Endothelial cell of umbilical vein (primary cell): ENCODE results near the gene INTS1. TPM values are rescaled to one million over a fixed set of nuclear protein-coding genes. Genes with fewer than 3 reads are reported as not detected.

ENCODE experiments used
- BruUV-seq: library from RNA; stranded (reverse); fragments of 400-500 nt; replicated peaks from 2 replicates; lab custom pipeline; 2021; lab: Mats Ljungman, UMichigan
- CTCF ChIA-PET: fragments of 300-600, 350-600 bp; sonication (Branson Sonifier 250); formaldehyde crosslinking; loops from one replicate; lab custom pipeline; 2021; ENCODE audit warnings: antibody characterized with exemption, inconsistent platforms; lab: Charles Lee
- POLR2A ChIA-PET: fragments of 300-600, 350-600 bp; sonication (Branson Sonifier 250); formaldehyde crosslinking; loops from one replicate; lab custom pipeline; 2021; ENCODE audit warnings: antibody characterized with exemption, inconsistent platforms; lab: Charles Lee
- DNase-seq: peaks from one replicate; pipeline ENCODE4 v3.0.0-alpha.2; 2011; ENCODE audit warnings: low read depth, low spot score
- FAIRE-seq: peaks from 2 replicates; lab custom pipeline; 2011; peaks lifted over from hg19 to GRCh38; lab: Jason Lieb, UNC
- H2AFZ ChIP-seq: 2 replicates; pipeline ENCODE4 v1.6.0; 2012; ENCODE audit warnings: low read depth, low read length, control low read depth, inconsistent platforms
- H3K27ac ChIP-seq: 2 replicates; pipeline ENCODE4 v1.5.1; 2011; ENCODE audit warnings: low read depth, mild to moderate bottlenecking, control low read depth, low read length, moderate library complexity; ENCODE audit not compliant: insufficient read depth
- H3K27me3 ChIP-seq, 2 experiments: 2 replicates each; pipeline versions ENCODE4 v1.6.0 to v1.6.1; 2011; ENCODE audit warnings: low read length in 2 of 2, mixed read lengths in 1 of 2; ENCODE audit not compliant: control insufficient read depth in 2 of 2, insufficient read depth in 2 of 2
- H3K36me3 ChIP-seq, 2 experiments: 2 replicates in 1 of 2; 3 replicates in 1 of 2; pipeline ENCODE4 v1.5.1; 2011; ENCODE audit warnings: low read length in 2 of 2, mild to moderate bottlenecking in 1 of 2, moderate library complexity in 1 of 2; ENCODE audit not compliant: control insufficient read depth in 2 of 2, insufficient read depth in 2 of 2; ENCODE audit errors: extremely low read depth in 1 of 2
- H3K4me1 ChIP-seq: 3 replicates; pipeline ENCODE4 v1.5.1; 2011; ENCODE audit warnings: mild to moderate bottlenecking, low read length; ENCODE audit not compliant: control insufficient read depth, insufficient read depth; ENCODE audit errors: extremely low read depth
- H3K4me2 ChIP-seq: 2 replicates; pipeline ENCODE4 v1.6.1; 2011; ENCODE audit warnings: low read length, control low read depth, mixed read lengths; ENCODE audit not compliant: insufficient read depth
- H3K4me3 ChIP-seq, 3 experiments: fragments of 200-600 bp in 1 of 3; sonication (generic), shearing (Covaris generic) in 1 of 3; replicated peaks in 1 of 3; 2 replicates each; pipeline ENCODE4 v1.5.1; 2011 to 2016; ENCODE audit warnings: control low read depth in 3 of 3, low read length in 3 of 3, mild to moderate bottlenecking in 2 of 3, inconsistent platforms in 1 of 3, low read depth in 1 of 3, moderate library complexity in 1 of 3; ENCODE audit not compliant: insufficient read depth in 1 of 3
- H3K79me2 ChIP-seq: 2 replicates; pipeline ENCODE4 v1.6.0; 2012; ENCODE audit warnings: low read length, inconsistent platforms; ENCODE audit not compliant: control insufficient read depth, insufficient read depth
- H3K9ac ChIP-seq: replicated peaks from 2 replicates; pipeline ENCODE3; 2011; ENCODE audit warnings: low read length, control low read depth; ENCODE audit not compliant: insufficient read depth; ENCODE audit errors: extremely low read depth
- H3K9me1 ChIP-seq: replicated peaks from 3 replicates; pipeline ENCODE4 v1.6.0; 2011; ENCODE audit warnings: mild to moderate bottlenecking, low read length; ENCODE audit not compliant: control insufficient read depth, insufficient read depth; ENCODE audit errors: extremely low read depth
- H3K9me3 ChIP-seq: replicated peaks from 2 replicates; pipeline ENCODE4 v1.5.1; 2012; ENCODE audit warnings: low read length, inconsistent platforms; ENCODE audit not compliant: control insufficient read depth, insufficient read depth
- H4K20me1 ChIP-seq: replicated peaks from 2 replicates; pipeline ENCODE3; 2011; ENCODE audit warnings: mild to moderate bottlenecking, low read length; ENCODE audit not compliant: control insufficient read depth, insufficient read depth; ENCODE audit errors: extremely low read depth
- EZH2 ChIP-seq: IDR thresholded peaks from 2 replicates; pipeline ENCODE4 v1.6.1; 2012; ENCODE audit warnings: borderline replicate concordance, low read depth, mild to moderate bottlenecking, moderate library complexity, low read length, inconsistent platforms; ENCODE audit not compliant: severe bottlenecking
- FOS ChIP-seq: IDR thresholded peaks from 2 replicates; pipeline ENCODE4 v1.6.1; 2011; ENCODE audit warnings: mild to moderate bottlenecking, low read length, moderate library complexity, borderline replicate concordance; ENCODE audit not compliant: insufficient read depth
- GATA2 ChIP-seq: IDR thresholded peaks from 2 replicates; pipeline ENCODE4 v1.7.0; 2011; ENCODE audit warnings: low read depth, mild to moderate bottlenecking, moderate library complexity, mixed read lengths, low read length; ENCODE audit not compliant: insufficient read length, insufficient read depth
- JUN ChIP-seq: IDR thresholded peaks from 2 replicates; pipeline ENCODE4 v1.6.1; 2011; ENCODE audit warnings: borderline replicate concordance, low read depth; ENCODE audit not compliant: insufficient read length, insufficient read depth
- MYC ChIP-seq: IDR thresholded peaks from one replicate; pipeline ENCODE4 v1.6.1; 2011; ENCODE audit warnings: mild to moderate bottlenecking, low read depth, low read length
- POLR2A ChIP-seq: IDR thresholded peaks from 2 replicates; pipeline ENCODE4 v1.6.1; 2012; ENCODE audit warnings: low read depth, mild to moderate bottlenecking, control low read depth, low read length
- POLR2AphosphoS5 ChIP-seq: IDR thresholded peaks from 2 replicates; pipeline ENCODE4 v1.6.1; 2012; ENCODE audit warnings: low read depth, mild to moderate bottlenecking, control low read depth, low read length, moderate library complexity; ENCODE audit not compliant: insufficient read depth
- dilution Hi-C: fragments of 300-500 bp; cut with MboI; formaldehyde crosslinking; loops from one replicate; pipeline ENCODE4 v1.15.0; 2019; ENCODE audit warnings: low sequenced_read_pairs; ENCODE audit not compliant: extremely low pct_ligation_motif_present
- intact Hi-C: fragments of 100-400 bp; cut with micrococcal nuclease; formaldehyde crosslinking; loops from one replicate; pipeline ENCODE4 v1.10.0; 2022
- polyA plus RNA-seq, 4 experiments: library from polyadenylated mRNA; depleted of rRNA in 3 of 4; stranded (reverse) in 3 of 4; unstranded in 1 of 4; fragments of >200 nt; gene quantifications; 2 replicates each; pipeline versions ENCODE4 v1.2.1 to v1.2.3, GENCODE V29; 2011 to 2012; ENCODE audit warnings: missing spikeins in 1 of 4
- total RNA-seq: library from RNA; stranded (reverse); gene quantifications from 2 replicates; pipeline ENCODE4 v1.2.3, GENCODE V29; 2021
- TF ChIP-seq, protein P1 (sequence below): IDR thresholded peaks from 2 replicates; pipeline ENCODE4 v1.6.1; 2011; ENCODE audit not compliant: insufficient read depth, insufficient read length
- TF ChIP-seq, protein P2 (sequence below), 2 donors: IDR thresholded peaks; 1 replicate in 1 of 2; 2 replicates in 1 of 2; pipeline ENCODE4 v1.5.1; 2011; ENCODE audit warnings: low read length in 2 of 2, mild to moderate bottlenecking in 2 of 2, moderate library complexity in 2 of 2, control low read depth in 1 of 2, inconsistent platforms in 1 of 2, low read depth in 1 of 2; ENCODE audit not compliant: insufficient read depth in 1 of 2; ENCODE audit errors: extremely low read depth in 1 of 2

Gene INTS1
- total and polyA plus RNA-seq, 2 donors (not counting 3 experiments of a cell fraction or from before 2014, with no cell fraction given), result 57.8 to 116 TPM

- intact Hi-C loops (loop anchor here (1.0 to 2.0 kb wide), 3 partner anchors 37 to 73 kb away; partner anchors contain the start of gene INTS1), dilution Hi-C loops (no loop called here)
- H3K27me3 ChIP-seq, result no peaks in the 10 kb centered on the region
- peak overlapping the region; percentile 55 for H3K4me2 ChIP-seq
- TF ChIP-seq POLR2AphosphoS5 (no peak), POLR2A (no peak), GATA2 (no peak), JUN (no peak), MYC (no peak), EZH2 (no peak), FOS (no peak)
- TF ChIP-seq, protein P1, sequence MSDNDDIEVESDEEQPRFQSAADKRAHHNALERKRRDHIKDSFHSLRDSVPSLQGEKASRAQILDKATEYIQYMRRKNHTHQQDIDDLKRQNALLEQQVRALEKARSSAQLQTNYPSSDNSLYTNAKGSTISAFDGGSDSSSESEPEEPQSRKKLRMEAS, result no peak
- TF ChIP-seq, protein P2, sequence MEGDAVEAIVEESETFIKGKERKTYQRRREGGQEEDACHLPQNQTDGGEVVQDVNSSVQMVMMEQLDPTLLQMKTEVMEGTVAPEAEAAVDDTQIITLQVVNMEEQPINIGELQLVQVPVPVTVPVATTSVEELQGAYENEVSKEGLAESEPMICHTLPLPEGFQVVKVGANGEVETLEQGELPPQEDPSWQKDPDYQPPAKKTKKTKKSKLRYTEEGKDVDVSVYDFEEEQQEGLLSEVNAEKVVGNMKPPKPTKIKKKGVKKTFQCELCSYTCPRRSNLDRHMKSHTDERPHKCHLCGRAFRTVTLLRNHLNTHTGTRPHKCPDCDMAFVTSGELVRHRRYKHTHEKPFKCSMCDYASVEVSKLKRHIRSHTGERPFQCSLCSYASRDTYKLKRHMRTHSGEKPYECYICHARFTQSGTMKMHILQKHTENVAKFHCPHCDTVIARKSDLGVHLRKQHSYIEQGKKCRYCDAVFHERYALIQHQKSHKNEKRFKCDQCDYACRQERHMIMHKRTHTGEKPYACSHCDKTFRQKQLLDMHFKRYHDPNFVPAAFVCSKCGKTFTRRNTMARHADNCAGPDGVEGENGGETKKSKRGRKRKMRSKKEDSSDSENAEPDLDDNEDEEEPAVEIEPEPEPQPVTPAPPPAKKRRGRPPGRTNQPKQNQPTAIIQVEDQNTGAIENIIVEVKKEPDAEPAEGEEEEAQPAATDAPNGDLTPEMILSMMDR (IDR thresholded peaks at IDR 0.05; ENCODE audit: extremely low read depth in 1 of 2, insufficient read depth in 1 of 2, low read depth in 1 of 2, low read length in 2 of 2), result no peak
- FAIRE-seq (no peak), DNase-seq (peak; percentile 15)
- H3K4me1 ChIP-seq, result peaks cover 39% of the 10 kb centered on the region
- H3K27ac ChIP-seq, result no peak overlapping the region
- H3K9ac ChIP-seq, result no peak overlapping the region
- BruUV-seq, result no TSS peak
- CTCF ChIA-PET, result interaction anchor here (1.1 to 7.9 kb wide), 3 partner anchors 15 to 28 kb away, joined by 3 to 65 read pairs (median 5); no protein-coding TSS in a partner anchor
- no peaks in the 10 kb centered on the region for H3K36me3 ChIP-seq
- H3K9me3 ChIP-seq, result no peaks in the 10 kb centered on the region
- no peaks in the 10 kb centered on the region for H3K9me1 ChIP-seq
- POLR2A ChIA-PET, result no interaction called here
- peak overlapping the region; percentile 64 for H2AFZ ChIP-seq
- no peaks in the 10 kb centered on the region for H4K20me1 ChIP-seq
- peak overlapping the region; percentile 16 to 37 (median 35) for H3K4me3 ChIP-seq
- peaks cover 33% of the 10 kb centered on the region for H3K79me2 ChIP-seq
Measured at GRCh38 chr7:1459920-1460820, 44.0 kb downstream of the INTS1 start.
